Kidney (tissue), 14 donors: ENCODE measurements around the gene UST. TPM values are rescaled to one million over a fixed set of nuclear protein-coding genes. Genes with fewer than 3 reads are reported as not detected.

Experiments used
- DNase-seq, 5 donors: peaks; one replicate each; pipeline ENCODE4 v3.0.0-alpha.2; 2013 to 2020
- FAIRE-seq: peaks from 2 replicates; lab custom pipeline; 2012; peaks lifted over from hg19 to GRCh38; lab: Jason Lieb, UNC
- H3K27ac ChIP-seq, 2 donors: one replicate each; pipeline ENCODE4 v1.7.0; 2013; ENCODE audit warnings: low read depth in 2 of 2, low read length in 2 of 2, inconsistent platforms in 1 of 2
- H3K27me3 ChIP-seq: one replicate; pipeline ENCODE4 v1.7.1; 2013; ENCODE audit warnings: low read length, inconsistent platforms; ENCODE audit not compliant: control insufficient read depth, insufficient read depth
- H3K36me3 ChIP-seq, 3 donors: one replicate each; pipeline versions ENCODE4 v1.7.0 to v1.7.1; 2013; ENCODE audit warnings: low read length in 3 of 3, control low read depth in 1 of 3, inconsistent platforms in 1 of 3; ENCODE audit not compliant: insufficient read depth in 3 of 3, control insufficient read depth in 2 of 3
- H3K4me1 ChIP-seq, 3 donors: one replicate each; pipeline versions ENCODE4 v1.7.0 to v1.7.1; 2013; ENCODE audit warnings: low read length in 3 of 3, inconsistent platforms in 1 of 3, low read depth in 1 of 3; ENCODE audit not compliant: control insufficient read depth in 2 of 3, insufficient read depth in 2 of 3
- H3K4me3 ChIP-seq, 3 donors: one replicate each; pipeline versions ENCODE4 v1.7.0 to v1.8.1; 2013; ENCODE audit warnings: low read length in 3 of 3, control low read depth in 1 of 3, inconsistent platforms in 1 of 3
- H3K9ac ChIP-seq, 3 donors: one replicate each; pipeline versions ENCODE4 v1.7.0 to v1.7.1; 2013; ENCODE audit warnings: low read length in 3 of 3, control low read depth in 1 of 3, inconsistent platforms in 1 of 3
- H3K9me3 ChIP-seq, 3 donors: one replicate each; pipeline versions ENCODE4 v1.7.0 to v1.7.1; 2013; ENCODE audit warnings: low read length in 3 of 3, control low read depth in 1 of 3, inconsistent platforms in 1 of 3; ENCODE audit not compliant: control insufficient read depth in 2 of 3, insufficient read depth in 1 of 3
- CTCF ChIP-seq: IDR thresholded peaks from 3 replicates; pipeline ENCODE4 v1.5.1; 2012; ENCODE audit warnings: mild to moderate bottlenecking, moderate library complexity, borderline replicate concordance; ENCODE audit not compliant: insufficient read depth; ENCODE audit errors: extremely low read depth
- intact Hi-C: fragments of 100-400 bp; cut with DNase I; formaldehyde crosslinking; loops from one replicate; pipeline ENCODE4 v1.11.1; 2022
- polyA plus RNA-seq: library from polyadenylated mRNA; stranded (reverse); fragments of 350-450 nt; fragmentation: Illumina TruSeq; extraction: RNeasy Lipid Tissue Mini Kit (QIAGEN cat#74804); gene quantifications from one replicate; pipeline ENCODE4 v1.2.3, GENCODE V29; 2014; ENCODE audit warnings: low read depth, low replicate concordance; ENCODE audit not compliant: insufficient read depth
- total RNA-seq: library from RNA; stranded (reverse); fragmentation: NEBNext Ultra II Directional; extraction: Animal tissue kit (Norgen Biotek cat#: 25700); gene quantifications from one replicate; pipeline ENCODE4 v1.2.1, GENCODE V29; 2021
- donor health status: control.
- donor health status: control.
- donor health status: control.
- donor health status: control.
- donor health status: control.
- donor health status: DM: yes; HTN: yes; CAD: no.
- donor health status: Normal renal cell carcinoma (clear cell type).

The UST gene
- total and polyA plus RNA-seq, 2 donors from 2014 or later, result 3.2 to 4.2 TPM

DNA sequence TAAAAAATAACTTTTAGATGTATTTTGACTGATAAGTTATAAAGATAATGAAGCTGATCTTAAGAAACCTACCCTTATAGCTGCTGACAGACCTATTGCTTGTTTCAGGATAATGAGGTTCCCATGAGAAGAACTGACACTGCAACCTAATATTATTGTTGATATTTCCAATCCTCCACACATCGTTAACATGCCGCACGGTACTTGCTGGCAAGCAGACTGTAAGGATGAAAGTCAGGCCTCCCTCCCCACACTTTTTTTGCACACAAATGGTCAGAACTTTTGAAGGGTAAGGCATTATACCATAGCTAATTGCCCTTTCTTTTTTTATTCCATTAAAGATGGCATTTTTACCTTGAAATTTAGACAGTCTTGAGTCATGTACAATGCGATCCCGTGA lies 210.9 kb downstream of the UST start:
- H3K4me3 ChIP-seq, result no peak overlapping the region
- DNase-seq, result no peak
- intact Hi-C loops, result loop anchor here (10.0 kb wide), 1 partner anchor 373 kb away; no protein-coding TSS in a partner anchor

GRCh38 chr6:148959008-148959407 lies 212.2 kb downstream of the UST start:
- DNase-seq, result no peak
- Histone ChIP-seq H3K27me3 (no peaks in the 10 kb centered on the region), H3K4me1 (no peaks in the 10 kb centered on the region), H3K9ac (no peak overlapping the region), H3K27ac (no peak overlapping the region), H3K4me3 (no peak overlapping the region), H3K36me3 (no peaks in the 10 kb centered on the region), H3K9me3 (no peaks in the 10 kb centered on the region)
- TF ChIP-seq CTCF, result no peak
- intact Hi-C loops, result loop anchor here (10.0 kb wide), 1 partner anchor 374 kb away; no protein-coding TSS in a partner anchor
- no peak for FAIRE-seq

More for the DNA sequence above, 210.9 kb downstream of the UST start:
- no peaks in the 10 kb centered on the region for H3K9me3 ChIP-seq
- no peak overlapping the region for H3K27ac ChIP-seq
- TF ChIP-seq CTCF, result no peak
- FAIRE-seq, result no peak
- no peaks in the 10 kb centered on the region for H3K36me3 ChIP-seq
- no peaks in the 10 kb centered on the region for H3K27me3 ChIP-seq
- H3K4me1 ChIP-seq, result peaks cover 0 to 2% (median 0%) of the 10 kb centered on the region in 3 donors
- H3K9ac ChIP-seq, result no peak overlapping the region

- DNase-seq (no peak), FAIRE-seq (no peak)
- no peaks in the 10 kb centered on the region for H3K27me3 ChIP-seq
- no peaks in the 10 kb centered on the region for H3K36me3 ChIP-seq
- no peak overlapping the region for H3K27ac ChIP-seq
- intact Hi-C loops, result loop anchor here (10.0 kb wide), 1 partner anchor 375 kb away; no protein-coding TSS in a partner anchor
- no peaks in the 10 kb centered on the region for H3K4me1 ChIP-seq
- no peak for TF ChIP-seq CTCF
- H3K4me3 ChIP-seq, result no peak overlapping the region
- no peaks in the 10 kb centered on the region for H3K9me3 ChIP-seq
- H3K9ac ChIP-seq, result no peak overlapping the region
Observed at GRCh38 chr6:148959501-148959900, 212.7 kb downstream of the UST start.
